ENCODE measurements around the gene THSD7B. TPM values are rescaled to one million over a fixed set of nuclear protein-coding genes. Genes with fewer than 3 reads are reported as not detected.

The THSD7B gene
- total and polyA plus RNA-seq, 9 of the 15 experiments (the other 6 are each of a cell fraction or from before 2014, with no cell fraction given), result not detected

- no peak for TF ChIP-seq CREB5 (CRISPR knock-in tag; IDR thresholded peaks at IDR 0.05)
- no peak for TF ChIP-seq JUNB (CRISPR knock-in tag; conservative IDR thresholded peaks at IDR 0.05)
- no peak for TF ChIP-seq THAP7 (CRISPR knock-in tag; IDR thresholded peaks at IDR 0.05)
- TF ChIP-seq TCFL5 (CRISPR knock-in tag; conservative IDR thresholded peaks at IDR 0.05), result no peak
Observed at GRCh38 chr2:137300987-137301386, 535.6 kb downstream of the THSD7B start (continued).

- H3K9me3 ChIP-seq (replicated peaks; ENCODE audit: control insufficient read depth, insufficient read depth, low read depth, low read length), result peaks cover 3% of the 10 kb centered on the region; the same call in 1 of the 2 replicates
- WGBS (ENCODE audit: insufficient coverage, low coverage, missing lambda C conversion rate), result 0% methylated on average over 3 of the region's 3 CpGs
- H3K79me2 ChIP-seq (ENCODE audit: control insufficient read depth, insufficient read depth, low read length), result no peaks in the 10 kb centered on the region
- H3K36me3 ChIP-seq (ENCODE audit: control insufficient read depth, insufficient read depth, low read length), result no peaks in the 10 kb centered on the region
- H3K27ac ChIP-seq (ENCODE audit: extremely low read depth, low read depth, low read length), result no peak overlapping the region
- TF ChIP-seq KDM5B (IDR thresholded peaks at IDR 0.05; ENCODE audit: insufficient replicate concordance, low read depth, low read length) (no peak), XRCC3 (IDR thresholded peaks at IDR 0.05) (no peak), NELFE (IDR thresholded peaks at IDR 0.05; ENCODE audit: insufficient read depth, insufficient read length) (no peak), ZNF282 (CRISPR knock-in tag; IDR thresholded peaks at IDR 0.05) (no peak), SAFB (IDR thresholded peaks at IDR 0.05; ENCODE audit: borderline replicate concordance, low read depth, low read length) (no peak), ERF (CRISPR knock-in tag; IDR thresholded peaks at IDR 0.05) (no peak), ZNF124 (CRISPR knock-in tag; IDR thresholded peaks at IDR 0.05) (no peak), ZKSCAN3 (CRISPR knock-in tag; IDR thresholded peaks at IDR 0.05) (no peak), ZBTB2 (IDR thresholded peaks at IDR 0.05) (no peak), ZNF778 (CRISPR knock-in tag; IDR thresholded peaks at IDR 0.05) (no peak), CHD2 (IDR thresholded peaks at IDR 0.05; ENCODE audit: low read depth, low read length) (no peak), GATAD2A (IDR thresholded peaks at IDR 0.05) (no peak), ASH1L (IDR thresholded peaks at IDR 0.05; ENCODE audit: borderline replicate concordance, low read depth, partially characterized antibody) (no peak), ELF4 (CRISPR knock-in tag; IDR thresholded peaks at IDR 0.05) (no peak), NFATC3 (IDR thresholded peaks at IDR 0.05) (no peak), ZNF561 (CRISPR knock-in tag; conservative IDR thresholded peaks at IDR 0.05) (no peak), HLTF (IDR thresholded peaks at IDR 0.05) (no peak)
- POLR2A ChIA-PET, result no interaction called here
- FAIRE-seq (no peak), ATAC-seq (no peak), DNase-seq (ENCODE audit: extremely low read depth in 1 of 4, low spot score in 3 of 4) (no peak)
- H3K9ac ChIP-seq (ENCODE audit: insufficient read depth in 1 of 2, low read depth in 2 of 2, low read length in 2 of 2), result no peak overlapping the region
- intact Hi-C loops (cut with micrococcal nuclease), result no loop called here
- in situ Hi-C loops (cut with MboI), result no loop called here
- CTCF ChIA-PET (ENCODE audit: low intra/inter-chr PET ratio), result no interaction called here
- H3K4me1 ChIP-seq (replicated peaks in 1 of 2; ENCODE audit: control insufficient read depth in 2 of 2, insufficient read depth in 2 of 2, low read length in 2 of 2), result no peaks in the 10 kb centered on the region
- no peak overlapping the region for H3K4me2 ChIP-seq (ENCODE audit: insufficient read depth, low read length)
- H3K9me1 ChIP-seq (ENCODE audit: control insufficient read depth, insufficient read depth, low read length), result no peaks in the 10 kb centered on the region
- no peaks in the 10 kb centered on the region for H4K20me1 ChIP-seq (replicated peaks; ENCODE audit: control insufficient read depth, insufficient read depth, low read length)
- H3K27me3 ChIP-seq (ENCODE audit: control insufficient read depth in 2 of 2, insufficient read depth in 2 of 2, low read length in 2 of 2), result no peaks in the 10 kb centered on the region
- no TSS peak for BruUV-seq (replicated peaks)
- no peak overlapping the region for H3K4me3 ChIP-seq
- no peak overlapping the region for H2AFZ ChIP-seq (ENCODE audit: low read depth, low read length)
Observed at GRCh38 chr2:137302957-137303356, 537.6 kb downstream of the THSD7B start.

Data from K562 (cell line).